Cerebellar cortex (tissue), 1 donor: ENCODE measurements around the gene MYO15A.
A peak's percentile ranks its signal among the peaks of the same experiment; 100 is the strongest.

Source experiments
- DNase-seq: peaks from one replicate; pipeline ENCODE4 v3.0.0-alpha.2; 2015; ENCODE audit warnings: low spot score

MYO15A gene, protein sequence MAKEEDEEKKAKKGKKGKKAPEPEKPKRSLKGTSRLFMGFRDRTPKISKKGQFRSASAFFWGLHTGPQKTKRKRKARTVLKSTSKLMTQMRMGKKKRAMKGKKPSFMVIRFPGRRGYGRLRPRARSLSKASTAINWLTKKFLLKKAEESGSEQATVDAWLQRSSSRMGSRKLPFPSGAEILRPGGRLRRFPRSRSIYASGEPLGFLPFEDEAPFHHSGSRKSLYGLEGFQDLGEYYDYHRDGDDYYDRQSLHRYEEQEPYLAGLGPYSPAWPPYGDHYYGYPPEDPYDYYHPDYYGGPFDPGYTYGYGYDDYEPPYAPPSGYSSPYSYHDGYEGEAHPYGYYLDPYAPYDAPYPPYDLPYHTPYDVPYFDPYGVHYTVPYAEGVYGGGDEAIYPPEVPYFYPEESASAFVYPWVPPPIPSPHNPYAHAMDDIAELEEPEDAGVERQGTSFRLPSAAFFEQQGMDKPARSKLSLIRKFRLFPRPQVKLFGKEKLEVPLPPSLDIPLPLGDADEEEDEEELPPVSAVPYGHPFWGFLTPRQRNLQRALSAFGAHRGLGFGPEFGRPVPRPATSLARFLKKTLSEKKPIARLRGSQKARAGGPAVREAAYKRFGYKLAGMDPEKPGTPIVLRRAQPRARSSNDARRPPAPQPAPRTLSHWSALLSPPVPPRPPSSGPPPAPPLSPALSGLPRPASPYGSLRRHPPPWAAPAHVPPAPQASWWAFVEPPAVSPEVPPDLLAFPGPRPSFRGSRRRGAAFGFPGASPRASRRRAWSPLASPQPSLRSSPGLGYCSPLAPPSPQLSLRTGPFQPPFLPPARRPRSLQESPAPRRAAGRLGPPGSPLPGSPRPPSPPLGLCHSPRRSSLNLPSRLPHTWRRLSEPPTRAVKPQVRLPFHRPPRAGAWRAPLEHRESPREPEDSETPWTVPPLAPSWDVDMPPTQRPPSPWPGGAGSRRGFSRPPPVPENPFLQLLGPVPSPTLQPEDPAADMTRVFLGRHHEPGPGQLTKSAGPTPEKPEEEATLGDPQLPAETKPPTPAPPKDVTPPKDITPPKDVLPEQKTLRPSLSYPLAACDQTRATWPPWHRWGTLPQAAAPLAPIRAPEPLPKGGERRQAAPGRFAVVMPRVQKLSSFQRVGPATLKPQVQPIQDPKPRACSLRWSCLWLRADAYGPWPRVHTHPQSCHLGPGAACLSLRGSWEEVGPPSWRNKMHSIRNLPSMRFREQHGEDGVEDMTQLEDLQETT (N-terminal part only)

DNA sequence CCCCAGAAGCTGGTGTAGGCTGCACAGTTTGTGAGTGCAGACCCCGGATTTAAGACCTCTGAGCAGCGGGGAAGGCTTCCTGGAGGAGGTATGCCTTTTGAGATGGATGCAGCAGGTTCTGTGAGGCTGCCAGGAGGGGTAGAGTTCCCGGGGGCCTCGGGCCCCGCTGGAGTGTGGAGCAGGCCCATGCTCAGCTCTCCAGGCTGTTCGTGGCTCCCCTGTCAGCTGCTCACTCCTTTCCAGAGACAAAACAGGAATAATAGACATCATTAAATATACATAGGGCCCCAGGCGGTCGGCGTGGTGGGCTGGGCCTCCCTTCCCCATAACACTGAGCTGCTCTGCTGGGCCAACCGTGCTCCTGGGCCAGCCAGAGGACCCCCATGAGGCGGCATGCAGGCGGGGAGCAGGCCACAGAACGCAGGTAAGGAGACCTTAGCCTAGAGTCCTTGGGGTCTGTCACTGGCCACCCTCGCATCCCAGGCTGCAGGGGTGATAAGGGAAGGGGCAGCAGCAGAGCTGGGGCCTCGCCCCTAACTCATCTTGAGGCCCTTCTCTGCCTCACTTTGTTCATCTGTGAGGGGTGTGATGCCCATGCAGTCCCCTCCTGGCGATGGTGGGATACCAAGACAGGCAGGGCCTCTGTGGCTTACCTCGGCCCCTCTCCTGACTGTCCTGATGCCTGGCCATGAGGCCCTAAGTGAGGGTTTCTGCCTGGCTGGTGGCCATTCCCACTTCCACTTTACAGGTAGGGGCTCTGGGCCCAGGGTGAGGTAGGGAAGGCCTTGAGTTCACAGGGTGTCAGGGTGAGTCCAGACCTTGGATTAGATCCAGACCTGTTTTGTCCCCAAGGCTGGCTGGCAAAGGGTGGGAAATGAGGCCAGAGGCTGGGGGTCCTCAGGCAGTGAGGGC is at the start of gene MYO15A:
Gene MYO15A, plus strand, starts transcription at position 356 of the 912 bp plus-strand sequence. CDS start 10,045 bp downstream, outside the sequence.
- no peak for DNase-seq

DNA sequence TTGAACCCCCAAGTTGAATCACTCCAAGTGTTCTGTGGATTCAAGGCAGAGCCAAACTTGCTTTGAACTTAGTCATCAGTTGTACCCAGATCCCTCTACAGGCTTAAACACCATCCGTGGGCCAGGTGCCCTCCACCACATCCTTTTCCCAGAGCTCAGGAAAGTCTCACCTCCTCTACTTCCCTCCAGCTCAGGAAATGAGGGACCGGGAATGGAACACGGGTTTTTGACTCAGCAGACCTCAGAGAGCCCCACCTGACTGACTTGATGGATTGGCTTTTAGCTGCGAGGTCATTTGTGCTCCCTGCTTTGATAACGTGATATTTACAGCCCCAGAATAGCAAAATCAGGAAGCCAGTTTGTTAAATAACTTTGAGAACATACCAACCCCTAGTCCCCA is 49.3 kb upstream of the MYO15A start:
- no peak for DNase-seq

DNA sequence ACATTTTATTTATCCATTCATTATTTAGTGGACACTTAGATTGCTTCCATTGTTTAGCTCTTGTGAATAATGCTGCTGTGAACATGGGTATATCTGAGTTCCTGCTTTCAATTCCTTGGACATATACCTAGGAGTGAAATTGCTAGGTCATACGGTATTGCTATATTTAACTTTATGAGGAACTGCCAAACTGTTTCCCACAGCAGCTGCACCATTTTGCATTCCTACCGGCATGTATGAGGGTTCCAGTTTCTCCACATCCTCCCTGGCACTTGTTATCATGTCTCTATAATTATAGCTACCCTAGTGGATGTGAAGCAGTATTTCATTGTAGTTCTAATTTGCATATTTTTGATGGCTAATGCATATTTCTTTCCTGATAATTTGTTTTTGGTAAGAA is 44.5 kb upstream of the MYO15A start:
- no peak for DNase-seq

DNA sequence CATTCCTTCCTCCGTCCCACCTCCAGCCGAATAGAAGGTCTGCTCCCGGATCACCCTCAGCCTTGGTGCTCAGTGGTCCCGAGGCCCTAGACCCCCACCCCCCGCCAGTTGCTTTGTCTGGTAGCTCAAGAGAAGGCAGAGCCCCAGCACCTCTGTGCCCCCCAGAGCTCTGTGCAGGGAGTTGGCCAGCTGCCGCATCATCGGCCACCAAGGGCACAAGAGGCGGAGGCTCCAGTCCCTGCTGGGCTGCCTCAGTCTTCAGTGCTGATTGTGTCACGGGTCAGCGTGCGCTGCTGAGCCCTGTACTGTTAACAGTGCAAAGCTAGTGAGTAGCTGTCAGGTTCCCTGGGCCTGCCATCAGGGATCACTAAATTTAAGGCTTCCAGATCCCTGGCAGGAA is 43.0 kb upstream of the MYO15A start:
- DNase-seq = no peak

DNA sequence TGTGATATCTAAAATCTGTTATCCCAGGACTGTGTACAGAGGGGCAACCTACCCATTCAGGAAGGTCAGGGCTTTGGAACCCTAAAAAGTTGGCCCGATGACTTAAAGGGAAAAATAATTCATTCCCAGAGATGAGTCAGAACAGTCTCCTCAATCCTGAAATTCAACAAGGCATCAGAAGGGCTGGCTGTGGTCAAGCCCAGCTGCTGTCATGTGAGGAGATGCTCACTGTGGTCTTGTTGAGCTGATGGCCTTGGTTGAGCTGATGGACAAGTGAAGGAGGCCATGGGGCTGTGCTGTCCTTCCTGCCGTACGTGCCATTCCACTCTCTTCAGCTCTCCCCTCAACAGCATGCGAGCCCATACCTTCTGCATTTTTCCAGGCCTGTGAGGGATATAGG is 41.7 kb upstream of the MYO15A start:
- DNase-seq = no peak

GRCh38 chr17:18069101-18069500 is 39.5 kb upstream of the MYO15A start:
- no peak for DNase-seq

- peak; percentile 49 for DNase-seq
Observed at GRCh38 chr17:18070861-18071340, 37.7 kb upstream of the MYO15A start.

DNA sequence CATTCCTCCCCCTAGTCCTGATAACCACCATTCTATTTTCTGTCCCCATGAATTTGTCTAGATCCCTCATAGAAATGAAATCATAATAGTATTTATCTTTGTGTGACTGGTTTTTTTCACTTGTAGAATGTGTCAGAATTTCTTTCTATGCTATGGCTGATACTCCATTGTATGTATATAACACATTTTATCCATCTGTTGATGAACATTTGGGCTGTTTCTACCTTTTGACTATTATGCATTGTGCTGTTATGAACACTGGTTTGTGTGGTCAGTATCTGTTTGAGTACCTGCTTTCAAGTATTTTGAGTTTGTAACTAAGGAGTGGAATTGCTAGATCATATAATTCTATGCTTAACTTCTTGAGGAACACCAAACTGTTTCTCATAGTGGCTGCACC is 36.8 kb upstream of the MYO15A start:
- DNase-seq = no peak

GRCh38 chr17:18074566-18075272 is 33.8 kb upstream of the MYO15A start:
- DNase-seq = no peak

- no peak for DNase-seq
Observed at GRCh38 chr17:18076936-18077335, 31.6 kb upstream of the MYO15A start.

DNA sequence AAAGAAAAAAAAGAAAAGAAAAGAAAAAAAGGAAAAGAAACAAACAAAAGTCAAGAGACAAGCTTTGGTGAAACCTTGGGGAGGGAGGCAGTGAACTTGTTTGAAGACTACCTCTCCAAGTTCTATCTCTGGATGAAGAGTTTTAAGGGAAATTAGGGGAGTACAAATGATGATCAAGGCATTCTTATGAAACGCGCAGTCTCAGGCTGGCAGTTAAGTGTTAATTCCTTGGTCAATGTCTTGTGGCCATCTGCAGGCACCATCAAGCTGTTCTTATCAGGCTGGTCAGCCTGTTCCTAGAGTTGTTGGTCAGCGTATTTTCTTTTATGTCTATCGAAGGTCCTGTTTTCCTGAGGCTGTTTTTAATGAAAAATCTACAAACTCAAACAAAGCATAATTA is 29.0 kb upstream of the MYO15A start:
- DNase-seq = no peak

DNA sequence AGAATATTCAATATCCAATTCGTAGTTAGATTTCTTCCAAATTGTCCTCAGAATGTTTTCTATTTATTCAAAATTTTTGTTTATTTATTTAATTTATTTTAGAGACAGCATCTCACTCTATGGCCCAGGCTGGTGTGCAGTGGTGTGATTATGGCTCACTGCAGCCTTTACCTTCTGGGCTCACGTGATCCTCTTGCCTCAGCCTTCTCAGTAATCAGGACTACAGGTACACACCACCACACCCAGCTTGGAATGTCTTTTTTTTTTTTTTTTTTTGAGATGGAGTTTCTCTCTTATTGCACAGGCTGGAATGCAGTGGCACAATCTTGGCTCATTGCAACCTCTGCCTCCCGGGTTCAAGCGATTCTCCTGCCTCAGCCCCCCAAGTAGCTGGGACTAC is 24.3 kb upstream of the MYO15A start:
- no peak for DNase-seq

DNA sequence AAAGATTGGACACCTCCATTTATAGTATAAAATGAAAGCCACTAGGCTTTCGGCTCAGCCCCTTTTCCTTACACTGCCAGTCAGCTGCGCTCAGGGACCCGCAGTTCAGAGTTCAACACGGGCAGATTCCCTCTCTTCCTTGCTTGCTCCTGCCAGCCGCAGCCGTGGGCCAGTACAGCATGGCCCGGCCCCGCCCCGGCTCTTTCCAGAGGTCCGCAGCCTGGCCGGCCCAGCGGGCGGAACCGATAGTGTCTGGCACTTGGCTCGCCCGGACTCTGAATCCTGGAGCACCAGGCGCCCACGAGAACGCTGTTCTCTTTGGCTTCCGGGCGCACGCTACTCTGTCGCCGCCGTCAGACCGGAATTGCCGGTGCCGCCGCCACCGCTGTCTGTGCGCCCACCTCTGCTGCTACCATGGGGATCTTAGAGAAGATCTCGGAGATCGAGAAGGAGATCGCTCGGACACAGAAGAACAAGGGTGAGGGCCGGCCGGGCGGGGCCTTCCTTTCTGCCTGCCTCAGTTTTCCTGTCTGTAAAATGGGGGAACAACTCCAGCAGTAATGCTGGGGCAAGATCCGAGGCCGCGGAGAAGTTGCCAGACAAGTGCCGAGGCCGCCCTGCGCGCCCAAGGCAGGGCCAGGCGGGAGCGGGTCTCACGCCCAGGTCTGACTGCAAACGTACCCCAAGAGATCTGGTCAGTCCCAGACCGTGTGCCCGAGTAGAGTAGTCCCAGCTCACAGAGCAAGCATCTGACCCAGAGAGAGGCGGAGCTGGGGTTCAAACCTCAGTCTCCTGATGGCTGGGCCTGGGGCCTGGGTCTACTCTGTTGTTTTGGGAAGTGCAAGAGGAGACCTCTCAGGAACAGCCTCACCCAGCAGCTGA is 20.7 kb upstream of the MYO15A start, which contains the start of gene DRG2:
Gene DRG2, plus strand, starts transcription at position 339 of the 882 bp plus-strand sequence. Its CDS starts 76 bp downstream, at position 415.
- peak; percentile 89 for DNase-seq

GRCh38 chr17:18089613-18090012 is 18.9 kb upstream of the MYO15A start:
- no peak for DNase-seq

DNA sequence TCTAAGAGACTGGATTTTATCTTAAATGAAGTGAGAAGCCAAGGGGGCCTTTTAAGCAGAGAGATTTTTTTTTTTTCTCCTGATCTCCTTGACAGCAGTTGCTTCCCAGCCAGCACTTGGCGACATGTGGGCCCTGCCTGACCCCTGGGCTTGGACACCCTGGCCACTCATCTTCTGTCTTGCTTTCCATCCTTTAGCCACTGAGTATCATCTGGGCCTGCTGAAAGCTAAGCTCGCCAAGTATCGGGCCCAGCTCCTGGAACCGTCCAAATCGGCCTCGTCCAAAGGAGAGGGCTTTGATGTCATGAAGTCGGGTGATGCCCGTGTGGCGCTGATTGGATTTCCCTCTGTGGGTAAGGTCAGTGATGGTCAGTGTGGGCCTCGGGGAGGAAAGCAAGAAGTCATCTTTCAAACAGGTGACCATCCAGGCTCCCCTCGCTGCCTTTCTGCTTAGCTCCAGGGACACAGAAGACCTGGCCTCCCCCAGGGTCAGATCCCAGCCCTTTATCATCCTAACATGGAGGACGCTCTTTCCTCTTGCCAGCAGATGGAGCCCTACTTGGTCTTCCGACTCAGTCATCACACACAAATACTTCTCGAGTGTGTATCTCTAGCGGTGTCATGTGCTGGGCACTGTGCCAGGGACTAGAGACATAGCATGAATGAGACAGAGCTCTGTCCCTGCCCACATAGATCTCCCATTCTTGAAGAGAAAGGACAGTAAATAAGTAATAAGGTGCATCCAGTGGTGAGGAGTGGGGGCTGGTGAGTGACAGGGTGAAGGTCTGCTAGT is 14.7 kb upstream of the MYO15A start:
- DNase-seq = peak; percentile 50

DNA sequence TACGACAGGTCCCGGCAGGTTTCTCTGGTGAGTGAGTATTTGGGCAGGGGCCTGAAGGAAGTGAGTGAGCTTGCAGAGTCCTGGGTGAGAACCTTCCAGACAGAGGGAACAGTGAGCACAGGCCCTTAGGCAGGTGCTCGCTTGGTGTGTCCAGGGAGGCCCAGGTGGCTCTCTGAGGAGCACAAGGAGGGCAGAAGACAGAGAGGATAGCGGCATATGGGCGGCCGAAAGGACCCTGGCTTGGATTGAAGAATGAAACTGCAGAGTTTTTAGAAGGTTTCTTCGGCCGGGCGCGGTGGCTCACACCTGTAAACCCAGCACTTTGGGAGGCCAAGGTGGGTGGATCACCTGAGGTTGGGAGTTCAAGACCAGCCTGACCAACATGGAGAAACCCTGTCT is 14.1 kb upstream of the MYO15A start:
- no peak for DNase-seq

DNA sequence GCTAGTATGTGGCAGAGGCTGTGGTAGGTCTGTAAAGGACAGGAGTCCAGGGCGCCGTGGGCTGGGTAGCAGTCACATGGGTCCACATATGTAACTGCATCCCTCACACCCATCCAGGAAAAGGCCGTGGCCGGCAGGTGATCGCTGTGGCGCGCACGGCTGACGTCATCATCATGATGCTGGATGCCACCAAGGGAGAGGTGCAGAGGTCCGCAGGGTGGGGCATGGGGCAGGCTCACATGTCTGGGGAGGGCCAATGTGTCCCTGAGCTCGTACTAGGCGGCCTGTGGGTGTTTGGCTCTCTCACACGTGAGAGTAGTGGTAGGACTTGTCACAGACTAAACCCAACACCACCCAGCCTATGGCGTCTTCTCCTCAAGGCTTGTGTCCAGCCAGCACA is 9.0 kb upstream of the MYO15A start:
- DNase-seq = no peak

DNA sequence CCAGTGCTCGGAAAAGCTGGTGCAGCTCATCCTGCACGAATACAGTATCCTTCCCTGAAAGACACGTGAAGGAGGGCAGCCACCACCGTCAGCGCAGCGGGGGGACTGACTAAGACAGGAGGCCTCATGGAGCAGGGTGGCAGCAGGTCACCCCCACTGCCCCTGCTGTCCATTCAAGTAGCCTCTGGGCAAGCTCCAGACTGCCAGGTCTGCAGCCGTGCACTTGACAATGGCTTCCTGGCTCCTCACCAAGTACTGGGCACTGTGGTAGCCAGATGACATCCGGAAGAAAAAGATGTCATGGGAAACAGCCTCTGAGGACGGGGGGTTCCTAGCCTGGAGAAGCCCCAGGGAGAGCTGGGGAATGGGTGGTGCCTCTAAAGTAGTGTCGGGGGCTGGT is 7.9 kb upstream of the MYO15A start:
- DNase-seq = no peak
